H9 (cell line): ENCODE data around the gene PDE1A. TPM values are rescaled to one million over a fixed set of nuclear protein-coding genes. Genes with fewer than 3 reads are reported as not detected.

Experiments used
- DNase-seq: peaks from one replicate; pipeline ENCODE4 v3.0.0-alpha.2; 2017
- H2AFZ ChIP-seq: one replicate; pipeline ENCODE4 v1.6.1; 2013; ENCODE audit warnings: mild to moderate bottlenecking, low read length, control low read depth, moderate library complexity
- H2AK5ac ChIP-seq: 2 replicates; pipeline ENCODE4 v1.6.1; 2013; ENCODE audit warnings: low read length, control low read depth, mixed read lengths; ENCODE audit not compliant: insufficient read length
- H2BK120ac ChIP-seq: one replicate; pipeline ENCODE4 v1.6.1; 2013; ENCODE audit warnings: low read depth, mild to moderate bottlenecking, low read length, control low read depth, inconsistent platforms; ENCODE audit not compliant: poor library complexity, severe bottlenecking
- H2BK12ac ChIP-seq: 2 replicates; pipeline ENCODE4 v1.6.1; 2013; ENCODE audit warnings: low read length, control low read depth, mixed read lengths, low read depth; ENCODE audit not compliant: insufficient read length
- H2BK15ac ChIP-seq: 2 replicates; pipeline ENCODE4 v1.6.1; 2013; ENCODE audit warnings: low read depth, low read length, control low read depth
- H2BK20ac ChIP-seq: one replicate; pipeline ENCODE4 v1.6.1; 2013; ENCODE audit warnings: low read depth, mild to moderate bottlenecking, low read length, control low read depth, inconsistent platforms; ENCODE audit not compliant: poor library complexity, severe bottlenecking
- H2BK5ac ChIP-seq: 2 replicates; pipeline ENCODE4 v1.6.1; 2013; ENCODE audit warnings: low read length, control low read depth, mixed read lengths; ENCODE audit not compliant: insufficient read length
- H3K14ac ChIP-seq: 2 replicates; pipeline ENCODE4 v1.6.1; 2013; ENCODE audit warnings: low read length, control low read depth; ENCODE audit not compliant: insufficient read depth
- H3K18ac ChIP-seq: 2 replicates; pipeline ENCODE4 v1.6.1; 2013; ENCODE audit warnings: low read depth, mild to moderate bottlenecking, mixed read lengths, low read length, control low read depth; ENCODE audit not compliant: insufficient read length
- H3K23ac ChIP-seq: 2 replicates; pipeline ENCODE4 v1.6.1; 2013; ENCODE audit warnings: low read length, control low read depth, mixed read lengths, low read depth; ENCODE audit not compliant: insufficient read length
- H3K23me2 ChIP-seq: 2 replicates; pipeline ENCODE4 v1.6.1; 2013; ENCODE audit warnings: low read depth, mild to moderate bottlenecking, mixed read lengths, low read length, control low read depth; ENCODE audit not compliant: insufficient read length, poor library complexity, severe bottlenecking
- H3K27ac ChIP-seq: 2 replicates; pipeline ENCODE4 v1.5.1; 2013; ENCODE audit warnings: low read length, control low read depth, mixed read lengths, low read depth; ENCODE audit not compliant: insufficient read length
- H3K27me3 ChIP-seq: 2 replicates; pipeline ENCODE4 v1.6.1; 2013; ENCODE audit warnings: low read length, control low read depth, inconsistent platforms; ENCODE audit not compliant: insufficient read depth
- H3K4ac ChIP-seq: 2 replicates; pipeline ENCODE4 v1.6.1; 2013; ENCODE audit warnings: low read depth, mild to moderate bottlenecking, control low read depth, inconsistent platforms, low read length, moderate library complexity
- H3K4me1 ChIP-seq: 2 replicates; pipeline ENCODE4 v1.6.1; 2013; ENCODE audit warnings: low read length, control low read depth, inconsistent platforms; ENCODE audit not compliant: insufficient read depth
- H3K4me2 ChIP-seq: 2 replicates; pipeline ENCODE4 v1.6.1; 2013; ENCODE audit warnings: low read length, control low read depth, mixed read lengths; ENCODE audit not compliant: insufficient read length, insufficient read depth
- H3K56ac ChIP-seq: 2 replicates; pipeline ENCODE4 v1.6.1; 2013; ENCODE audit warnings: low read depth, mild to moderate bottlenecking, mixed read lengths, low read length, control low read depth; ENCODE audit not compliant: insufficient read length
- H3K79me1 ChIP-seq: 2 replicates; pipeline ENCODE4 v1.6.1; 2013; ENCODE audit warnings: low read depth, mild to moderate bottlenecking, moderate library complexity, low read length, control low read depth, inconsistent platforms; ENCODE audit not compliant: insufficient read depth, poor library complexity, severe bottlenecking
- H3K79me2 ChIP-seq: 2 replicates; pipeline ENCODE4 v1.6.1; 2013; ENCODE audit warnings: low read length, control low read depth, inconsistent platforms; ENCODE audit not compliant: insufficient read depth
- H3K9ac ChIP-seq: 2 replicates; pipeline ENCODE4 v1.6.1; 2013; ENCODE audit warnings: low read length, control low read depth, mixed read lengths; ENCODE audit not compliant: insufficient read length; ENCODE audit errors: extremely low read depth
- H3K9me3 ChIP-seq: one replicate; pipeline ENCODE4 v1.6.1; 2013; ENCODE audit warnings: low read depth, low read length, inconsistent platforms; ENCODE audit not compliant: control insufficient read depth
- H3T11ph ChIP-seq: one replicate; pipeline ENCODE4 v1.6.1; 2013; ENCODE audit warnings: mild to moderate bottlenecking, low read length, control low read depth, inconsistent platforms
- H4K20me1 ChIP-seq: one replicate; pipeline ENCODE4 v1.6.1; 2013; ENCODE audit not compliant: control insufficient read depth, insufficient read length, insufficient read depth
- H4K5ac ChIP-seq: 2 replicates; pipeline ENCODE4 v1.6.1; 2013; ENCODE audit warnings: low read depth, mild to moderate bottlenecking, mixed read lengths, low read length, control low read depth; ENCODE audit not compliant: insufficient read length
- H4K8ac ChIP-seq: replicated peaks from 2 replicates; pipeline ENCODE4 v1.6.1; 2013; ENCODE audit warnings: low read length, control low read depth, mixed read lengths, low read depth; ENCODE audit not compliant: insufficient read length
- H4K91ac ChIP-seq: 2 replicates; pipeline ENCODE4 v1.6.1; 2013; ENCODE audit warnings: low read depth, mild to moderate bottlenecking, moderate library complexity, mixed read lengths, low read length, control low read depth; ENCODE audit not compliant: insufficient read length
- H3K27ac Mint-ChIP-seq, 3 experiments: 2 replicates in 2 of 3; 3 replicates in 1 of 3; pipeline ENCODE4 v1.8.0; 2020 to 2021; ENCODE audit warnings: mixed read lengths in 3 of 3, mild to moderate bottlenecking in 1 of 3, moderate library complexity in 1 of 3
- H3K27me3 Mint-ChIP-seq: 2 replicates; pipeline ENCODE4 v1.8.0; 2021; ENCODE audit warnings: low read depth, mild to moderate bottlenecking, moderate library complexity, mixed read lengths
- H3K36me3 Mint-ChIP-seq, 3 experiments: 2 replicates in 2 of 3; 3 replicates in 1 of 3; pipeline ENCODE4 v1.8.0; 2020 to 2021; ENCODE audit warnings: low read depth in 3 of 3, mixed read lengths in 3 of 3; ENCODE audit not compliant: insufficient read depth in 1 of 3
- H3K4me1 Mint-ChIP-seq, 2 experiments: 2 replicates each; pipeline ENCODE4 v1.8.0; 2020; ENCODE audit warnings: mixed read lengths in 2 of 2
- H3K4me3 Mint-ChIP-seq, 2 experiments: 2 replicates in 1 of 2; 3 replicates in 1 of 2; pipeline ENCODE4 v1.8.0; 2020 to 2021; ENCODE audit warnings: mild to moderate bottlenecking in 2 of 2, mixed read lengths in 2 of 2, moderate library complexity in 1 of 2
- H3K9me3 Mint-ChIP-seq, 2 experiments: 2 replicates in 1 of 2; 3 replicates in 1 of 2; pipeline ENCODE4 v1.8.0; 2020; ENCODE audit warnings: mild to moderate bottlenecking in 2 of 2, mixed read lengths in 2 of 2, moderate library complexity in 1 of 2
- WGBS: extraction: QIAGEN DNeasy Blood & Tissue Kit; methylation state at CpG from one replicate; pipeline ENCODE4 v1.1.7; 2013; ENCODE audit warnings: missing lambda C conversion rate, low lambda C conversion rate, mixed read lengths; ENCODE audit not compliant: insufficient read length; ENCODE audit errors: extremely low coverage; 5-methylcytosine and 5-hydroxymethylcytosine counted together
- total RNA-seq: library from RNA; stranded (reverse); gene quantifications from 2 replicates; pipeline ENCODE4 v1.2.1, GENCODE V29; 2021
- TF ChIP-seq, protein P1 (sequence below): fragments of 200-600 bp; sonication (generic); conservative IDR thresholded peaks from 3 replicates; pipeline ENCODE4 v1.8.0; 2021; ENCODE audit warnings: antibody characterized with exemption, mild to moderate bottlenecking

The PDE1A gene
- total RNA-seq, 1 experiment from 2014 or later = 0.11 TPM

DNA sequence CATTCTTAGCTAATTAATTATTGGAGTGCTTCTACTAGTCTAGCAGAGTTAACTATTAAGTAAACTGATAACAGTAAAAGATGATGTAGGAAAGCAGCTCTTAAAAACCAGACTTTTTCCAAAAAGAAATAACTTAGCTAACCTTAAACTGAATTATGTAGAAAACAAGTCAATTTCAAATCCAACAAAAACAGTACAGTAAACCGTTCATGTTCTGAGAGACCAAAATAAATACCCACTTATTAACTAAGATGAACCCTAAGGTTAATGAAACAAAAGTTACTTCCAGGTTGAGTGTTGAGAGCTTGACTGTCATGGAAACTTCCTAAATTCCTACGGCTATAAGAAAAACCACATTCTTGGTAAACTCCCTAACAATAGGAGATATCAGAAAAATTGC is 260.0 kb downstream of the PDE1A start:
- H4K91ac ChIP-seq = no peak overlapping the region
- H3K4me1 ChIP-seq = no peaks in the 10 kb centered on the region
- DNase-seq = no peak
- no peak overlapping the region for H3K18ac ChIP-seq
- Mint-ChIP-seq H3K9me3 (no peaks in the 10 kb centered on the region), H3K36me3 (no peaks in the 10 kb centered on the region), H3K27ac (no peak overlapping the region), H3K4me1 (no peaks in the 10 kb centered on the region; a peak in 1 of 4 replicates), H3K4me3 (no peak overlapping the region), H3K27me3 (no peaks in the 10 kb centered on the region)
- no peak overlapping the region for H4K5ac ChIP-seq
- H2AFZ ChIP-seq = no peak overlapping the region
- no peaks in the 10 kb centered on the region for H3K79me2 ChIP-seq
- no peak overlapping the region for H3K23ac ChIP-seq
- H3K4me2 ChIP-seq = no peak overlapping the region
- no peak overlapping the region for H2BK120ac ChIP-seq
- no peaks in the 10 kb centered on the region for H3K27me3 ChIP-seq
- no peak overlapping the region for H2BK5ac ChIP-seq
- H3T11ph ChIP-seq = no peak overlapping the region
- H3K4ac ChIP-seq = no peak overlapping the region
- no peak overlapping the region for H2BK12ac ChIP-seq
- no peaks in the 10 kb centered on the region for H3K23me2 ChIP-seq
- TF ChIP-seq, protein P1, sequence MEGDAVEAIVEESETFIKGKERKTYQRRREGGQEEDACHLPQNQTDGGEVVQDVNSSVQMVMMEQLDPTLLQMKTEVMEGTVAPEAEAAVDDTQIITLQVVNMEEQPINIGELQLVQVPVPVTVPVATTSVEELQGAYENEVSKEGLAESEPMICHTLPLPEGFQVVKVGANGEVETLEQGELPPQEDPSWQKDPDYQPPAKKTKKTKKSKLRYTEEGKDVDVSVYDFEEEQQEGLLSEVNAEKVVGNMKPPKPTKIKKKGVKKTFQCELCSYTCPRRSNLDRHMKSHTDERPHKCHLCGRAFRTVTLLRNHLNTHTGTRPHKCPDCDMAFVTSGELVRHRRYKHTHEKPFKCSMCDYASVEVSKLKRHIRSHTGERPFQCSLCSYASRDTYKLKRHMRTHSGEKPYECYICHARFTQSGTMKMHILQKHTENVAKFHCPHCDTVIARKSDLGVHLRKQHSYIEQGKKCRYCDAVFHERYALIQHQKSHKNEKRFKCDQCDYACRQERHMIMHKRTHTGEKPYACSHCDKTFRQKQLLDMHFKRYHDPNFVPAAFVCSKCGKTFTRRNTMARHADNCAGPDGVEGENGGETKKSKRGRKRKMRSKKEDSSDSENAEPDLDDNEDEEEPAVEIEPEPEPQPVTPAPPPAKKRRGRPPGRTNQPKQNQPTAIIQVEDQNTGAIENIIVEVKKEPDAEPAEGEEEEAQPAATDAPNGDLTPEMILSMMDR = no peak
- no peak overlapping the region for H3K9ac ChIP-seq
- H3K9me3 ChIP-seq = no peaks in the 10 kb centered on the region
- no peak overlapping the region for H3K56ac ChIP-seq
- H3K27ac ChIP-seq = no peak overlapping the region
- H4K8ac ChIP-seq = no peak overlapping the region
- H2AK5ac ChIP-seq = no peak overlapping the region
- H3K79me1 ChIP-seq = no peaks in the 10 kb centered on the region
- no peak overlapping the region for H2BK15ac ChIP-seq
- H2BK20ac ChIP-seq = no peak overlapping the region
- H4K20me1 ChIP-seq = no peaks in the 10 kb centered on the region
- WGBS = no CpG with 5 or more reads among the region's 2 CpGs
- no peak overlapping the region for H3K14ac ChIP-seq
